Non-pigmented ciliary epithelial cell (primary cell): ENCODE data around the gene CAMK2A.

ENCODE experiments used
- DNase-seq: peaks from one replicate; pipeline ENCODE4 v3.0.0-alpha.2; 2010; ENCODE audit warnings: low read depth

Gene CAMK2A

DNA sequence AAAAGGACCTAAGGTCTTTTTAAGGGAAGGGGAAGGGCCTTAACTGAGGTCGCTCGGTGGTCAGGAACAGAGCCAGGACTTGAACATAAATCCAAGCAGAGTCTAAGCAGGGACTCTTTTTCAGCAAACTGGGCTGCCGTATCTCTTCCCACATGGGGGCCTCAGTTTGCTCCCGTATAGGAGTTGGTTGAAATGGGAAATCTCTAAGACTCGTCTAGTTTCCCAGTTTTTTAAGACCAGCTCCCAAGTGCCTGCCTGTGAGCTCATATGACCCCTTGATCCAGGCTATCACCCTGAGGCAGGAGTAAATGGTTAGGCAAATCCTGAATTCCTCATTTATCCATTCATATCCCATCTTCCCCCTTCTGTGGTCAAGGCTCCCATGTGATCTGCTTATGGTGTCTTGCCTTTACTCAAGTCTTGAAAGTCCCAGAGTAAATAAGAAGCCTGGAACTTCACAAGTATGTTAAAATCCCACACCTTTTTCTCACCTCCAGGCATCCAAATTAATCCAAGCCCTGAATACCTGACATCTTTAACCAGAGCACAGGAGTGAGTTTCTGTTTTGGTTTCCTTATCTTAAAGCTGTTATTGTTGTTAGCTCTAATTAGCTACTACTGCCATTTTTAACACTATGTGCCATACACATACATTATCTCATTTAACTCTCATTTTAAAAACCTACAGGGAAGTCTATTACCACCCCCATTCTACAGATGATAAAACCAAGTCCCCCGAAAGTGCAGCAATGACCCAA is 10.2 kb upstream of the CAMK2A start:
- no peak for DNase-seq

DNA sequence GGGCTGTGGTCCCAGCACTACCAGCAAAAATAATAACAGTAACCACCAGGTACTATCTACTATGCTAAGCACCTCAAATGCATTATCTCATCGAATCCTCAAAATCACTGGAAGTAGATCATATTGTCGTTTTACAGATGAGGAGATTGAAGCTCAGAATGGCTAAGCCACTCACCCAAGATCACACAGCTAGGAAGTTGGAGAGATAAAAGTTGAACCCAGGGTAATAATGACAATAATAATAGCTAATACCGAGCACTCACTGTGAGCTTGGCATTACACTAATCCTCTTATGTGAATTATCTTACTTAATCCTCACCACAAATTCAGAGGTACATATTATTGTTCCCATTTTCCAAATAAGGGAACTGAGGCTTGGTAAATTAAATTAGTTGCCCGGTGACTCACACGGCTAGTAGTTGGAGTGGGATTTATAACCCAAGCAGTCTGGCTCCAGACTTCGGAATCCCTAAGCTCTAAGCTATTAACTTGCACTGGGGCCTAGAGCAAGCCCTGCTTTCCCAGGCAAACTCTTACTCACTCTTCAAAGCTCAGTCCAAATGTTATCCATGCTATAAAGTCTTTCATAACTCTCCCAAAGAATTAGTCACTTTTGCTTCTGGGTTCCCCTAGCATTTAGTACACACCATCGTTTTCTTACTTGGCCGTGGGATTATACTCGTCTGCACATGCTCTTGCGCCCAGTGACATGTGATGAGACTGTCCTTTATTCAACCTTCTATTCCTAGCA is 9.3 kb upstream of the CAMK2A start:
- DNase-seq = peak; percentile 73

DNA sequence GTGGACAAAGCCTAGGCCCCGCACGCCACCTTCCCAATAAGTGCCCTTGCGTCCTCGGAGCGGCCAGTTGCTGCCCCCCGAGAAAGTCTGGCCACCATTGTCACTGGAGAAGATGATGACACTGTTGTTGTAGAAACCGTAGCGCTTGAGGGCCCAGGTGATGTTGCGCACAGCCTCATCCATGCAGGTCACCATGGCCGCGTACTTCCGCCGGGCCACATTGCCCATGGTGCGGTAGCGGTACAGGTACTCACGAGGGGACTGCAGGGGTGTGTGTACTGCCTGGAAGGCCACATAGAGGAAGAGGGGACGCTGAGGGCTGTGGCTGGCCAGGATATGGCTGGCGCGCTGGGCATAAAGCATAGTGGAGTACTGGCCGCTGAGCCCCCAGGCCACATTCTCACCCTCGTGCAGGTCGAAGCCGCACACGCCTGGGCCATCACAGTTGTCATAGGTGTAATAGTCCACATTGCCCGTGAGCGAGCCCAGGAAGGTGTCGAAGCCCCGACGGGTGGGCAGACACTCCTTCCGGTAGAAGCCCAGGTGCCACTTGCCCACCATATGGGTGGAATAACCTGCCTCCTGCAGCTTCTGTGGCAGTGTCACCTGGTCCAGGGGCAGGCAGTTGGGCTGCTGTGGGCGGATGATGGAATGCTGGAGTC is 8.5 kb upstream of the CAMK2A start:
- no peak for DNase-seq

- DNase-seq = no peak
Measured at GRCh38 chr5:150297236-150297890, 7.8 kb upstream of the CAMK2A start.

DNA sequence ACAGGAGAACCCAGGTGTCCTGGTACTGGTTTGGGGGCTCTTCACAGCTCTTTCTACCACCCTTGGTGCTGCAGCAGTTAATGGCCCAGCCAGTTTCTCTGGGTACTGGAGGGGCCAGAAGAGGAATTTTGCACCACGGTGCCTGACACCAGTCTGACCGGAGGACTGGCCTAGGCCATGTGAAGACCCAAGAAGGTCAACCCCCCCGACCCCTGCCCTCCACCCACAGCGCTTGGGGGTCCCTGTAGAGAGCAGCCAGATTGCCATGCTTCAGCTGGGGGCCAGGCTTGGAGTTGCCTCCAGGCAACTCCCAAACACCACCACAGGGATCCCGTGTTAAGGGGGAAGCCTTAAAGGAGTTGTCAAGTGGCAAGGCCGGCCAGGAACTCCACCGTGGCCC is 6.9 kb upstream of the CAMK2A start:
- no peak for DNase-seq

DNA sequence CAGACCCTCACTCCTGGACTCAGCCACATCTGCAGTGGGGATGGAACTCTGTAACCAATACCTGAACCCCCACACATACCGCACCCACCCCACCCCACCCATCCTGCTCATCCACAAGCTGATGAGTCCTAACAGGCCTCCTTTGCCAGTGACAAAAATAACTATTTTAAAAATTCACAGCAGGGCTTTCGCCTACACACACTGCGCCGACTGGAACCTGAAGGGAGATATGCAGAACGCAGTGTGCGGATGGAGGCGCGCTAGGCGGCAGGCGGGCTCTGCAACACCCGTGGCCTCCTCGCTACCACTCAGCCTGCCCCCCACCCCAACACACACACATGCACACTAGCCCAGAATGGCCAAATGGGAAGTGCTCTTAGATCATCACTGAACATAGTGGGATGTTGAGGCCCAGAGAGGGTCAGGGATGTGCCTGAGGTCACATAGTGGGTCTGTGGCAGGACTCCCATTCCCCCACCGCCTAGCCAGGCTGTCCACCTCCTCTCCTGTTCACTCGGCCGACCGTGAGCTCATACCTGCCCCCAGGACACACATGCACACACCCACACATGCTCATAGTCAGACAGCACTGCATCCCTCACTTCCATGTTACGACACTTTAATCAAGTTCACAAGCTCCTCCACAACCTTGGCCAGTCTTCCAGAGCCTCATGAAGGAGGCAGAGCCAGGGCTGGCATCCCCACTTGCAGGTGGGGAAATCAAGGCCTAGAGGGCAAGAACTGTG is 6.3 kb upstream of the CAMK2A start:
- no peak for DNase-seq

- no peak for DNase-seq
Measured at GRCh38 chr5:150295172-150295634, 5.6 kb upstream of the CAMK2A start.

DNA sequence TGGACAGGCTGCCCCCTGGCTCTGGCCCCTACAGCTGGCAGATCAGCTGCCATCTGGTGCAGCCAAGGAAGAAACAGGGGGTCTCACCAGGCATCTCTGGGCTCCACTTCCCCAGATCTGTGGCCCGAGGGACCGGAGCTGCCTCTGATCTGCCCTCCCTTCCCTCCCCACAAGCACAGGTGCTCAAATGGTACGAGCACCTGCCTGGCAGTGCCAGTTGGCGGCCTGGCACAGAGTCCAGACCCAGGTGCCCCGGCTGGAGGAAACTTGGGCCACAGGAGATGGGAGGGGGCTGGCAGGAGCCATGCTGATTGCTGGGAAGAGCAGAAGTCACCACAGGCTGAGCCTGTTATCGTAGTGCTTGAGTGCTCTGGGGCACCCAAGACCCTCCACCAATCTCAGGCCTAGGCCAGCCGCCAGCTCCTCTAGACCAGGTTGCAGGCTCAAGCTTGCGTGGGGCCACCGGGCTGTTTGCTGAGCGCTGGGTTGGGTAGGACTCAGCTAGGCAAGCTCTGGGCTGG is 5.0 kb upstream of the CAMK2A start:
- DNase-seq = no peak

DNA sequence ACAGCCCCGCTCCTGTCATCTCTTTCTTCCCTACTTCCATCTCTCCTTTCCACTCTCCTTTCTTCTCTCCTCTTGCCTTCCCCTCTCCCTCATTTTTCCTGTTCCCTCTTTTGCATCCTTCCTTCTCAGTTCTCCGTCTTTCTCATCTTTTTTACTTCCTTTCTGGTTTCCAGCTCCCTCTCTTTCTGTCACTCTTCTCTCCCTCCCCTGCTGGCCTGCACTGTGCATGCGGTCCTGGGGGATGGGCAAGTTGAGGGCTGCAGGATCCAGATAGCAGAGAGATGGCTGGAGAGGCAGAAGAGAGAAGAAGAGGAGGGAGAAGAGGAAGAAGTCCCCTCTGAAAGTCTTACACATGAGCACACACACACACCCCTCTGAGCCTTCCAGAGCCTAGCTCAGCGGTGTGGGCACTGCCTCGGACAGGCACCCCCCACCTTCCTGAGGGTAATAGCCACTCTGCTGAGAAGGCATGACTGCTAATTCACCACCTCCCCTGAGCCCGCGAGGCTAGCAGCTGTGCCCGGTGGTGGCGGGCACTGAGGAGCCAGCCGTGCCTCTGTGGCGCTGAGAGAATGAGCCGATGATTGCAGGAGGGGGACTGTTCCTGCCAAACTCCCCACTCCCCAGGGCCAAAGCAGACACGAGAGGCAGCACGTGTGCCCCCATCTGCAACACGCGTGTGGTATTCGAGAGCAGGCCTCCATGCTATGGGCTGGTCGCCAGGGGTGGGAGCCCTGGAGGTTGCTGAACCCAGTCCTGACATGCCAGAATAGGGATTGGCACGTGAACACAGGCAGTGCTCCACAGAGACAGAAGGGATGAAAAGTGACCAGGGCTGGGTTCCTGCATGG is 3.7 kb upstream of the CAMK2A start:
- DNase-seq = no peak

DNA sequence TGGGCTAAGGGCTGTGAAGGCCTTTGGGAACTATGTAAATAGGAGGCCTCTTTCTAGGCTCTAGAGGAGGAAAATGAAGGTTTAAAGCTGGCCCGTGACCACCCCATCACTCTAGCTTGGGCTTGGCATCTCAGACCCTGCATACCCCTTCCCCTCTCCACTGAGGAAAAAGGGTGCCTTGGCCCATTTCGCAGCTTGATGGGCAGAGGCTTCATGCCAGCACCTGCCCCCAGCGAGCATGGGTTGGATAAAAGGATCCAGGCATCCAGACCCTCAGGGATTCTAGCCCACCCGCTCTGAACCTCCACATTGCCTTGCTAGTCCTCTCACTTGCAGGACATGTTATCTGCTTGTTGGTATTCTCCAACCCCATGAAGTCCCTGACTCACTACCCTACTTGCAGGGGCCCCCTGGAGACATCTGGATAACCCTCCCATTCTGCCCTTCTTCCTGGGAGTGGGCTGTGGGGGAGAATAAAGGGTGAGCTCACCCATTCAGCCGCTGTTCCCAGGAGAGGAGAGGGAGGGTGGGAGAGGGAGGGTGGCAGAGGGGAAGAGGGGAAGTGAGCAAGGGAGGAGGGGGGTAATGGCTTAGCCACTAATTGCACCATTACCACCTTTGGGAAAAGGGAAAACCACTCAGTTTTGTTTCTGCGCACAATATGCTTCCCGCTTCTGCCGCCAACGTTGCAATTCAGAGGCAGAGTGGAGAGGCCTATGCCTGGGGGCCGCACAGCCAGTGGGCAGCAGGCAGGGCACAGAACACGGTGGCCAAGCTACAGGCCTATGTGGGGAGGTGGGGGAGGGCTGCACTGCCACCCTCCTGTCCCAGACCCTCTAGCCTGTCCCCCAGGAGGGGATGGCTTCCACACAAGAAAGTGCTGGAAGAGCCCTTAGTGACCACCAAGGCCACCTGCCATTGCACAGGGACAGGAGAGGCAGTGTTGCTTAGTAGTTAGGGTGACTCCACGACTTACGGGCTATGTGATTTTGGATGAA is 2.1 kb upstream of the CAMK2A start:
- DNase-seq = no peak

DNA sequence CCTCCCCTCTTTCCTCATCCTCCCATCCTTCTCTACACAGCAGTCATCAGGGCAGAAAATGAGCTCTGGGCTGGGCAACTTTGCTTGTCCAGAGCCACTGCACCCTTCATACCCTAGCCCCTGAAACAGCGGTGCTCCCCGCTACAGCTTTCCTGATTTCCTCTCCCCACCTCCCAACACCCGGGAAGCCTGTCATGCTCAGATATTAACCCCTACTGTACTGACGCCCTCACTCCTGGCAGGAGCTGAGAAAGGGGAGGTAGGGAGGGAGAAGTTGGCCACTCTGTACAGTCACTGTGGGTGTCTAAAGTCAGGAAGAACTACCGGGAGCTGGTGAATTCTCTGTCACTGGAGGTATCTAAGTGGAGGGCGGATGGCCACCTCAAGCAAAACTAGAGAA is 782 bp downstream of the CAMK2A start:
- DNase-seq = no peak

DNA sequence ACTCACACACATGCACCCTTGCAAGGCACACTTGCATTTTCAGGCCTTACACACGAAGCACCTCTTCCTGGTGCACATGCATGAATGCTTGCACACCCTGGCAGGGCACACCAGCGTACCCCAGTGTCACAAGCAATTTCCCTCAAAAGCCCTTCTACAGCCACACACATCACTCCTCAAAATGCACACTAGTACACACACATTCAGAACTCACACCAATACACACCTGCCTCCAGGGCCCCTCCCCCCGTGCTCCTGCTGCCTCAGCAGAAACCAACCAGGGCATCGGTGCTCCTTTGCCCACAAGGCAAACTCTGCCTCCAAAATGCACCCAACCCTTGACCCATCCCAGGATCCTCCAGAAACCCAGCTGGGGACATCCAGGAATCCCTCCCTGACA is 1.2 kb downstream of the CAMK2A start:
- no peak for DNase-seq

DNA sequence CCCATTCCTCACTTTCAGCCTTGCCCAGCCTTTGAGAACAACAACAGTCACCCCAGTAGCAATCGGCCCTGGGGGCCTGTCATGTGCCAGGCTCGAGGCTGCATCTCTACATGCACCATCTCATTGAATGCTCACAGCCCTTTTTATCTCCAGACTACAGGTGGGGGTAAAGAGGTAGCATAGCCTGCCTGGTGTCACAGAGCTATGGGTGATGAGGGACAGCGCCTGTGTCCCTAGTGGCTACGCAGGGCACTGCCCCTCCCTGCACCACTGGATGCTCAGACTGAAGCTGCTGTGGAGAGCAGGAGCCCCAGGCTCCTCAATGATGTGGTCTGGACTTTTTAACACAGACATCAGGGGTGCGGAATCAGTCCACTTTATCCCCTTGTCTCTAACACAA is 2.8 kb downstream of the CAMK2A start:
- no peak for DNase-seq

DNA sequence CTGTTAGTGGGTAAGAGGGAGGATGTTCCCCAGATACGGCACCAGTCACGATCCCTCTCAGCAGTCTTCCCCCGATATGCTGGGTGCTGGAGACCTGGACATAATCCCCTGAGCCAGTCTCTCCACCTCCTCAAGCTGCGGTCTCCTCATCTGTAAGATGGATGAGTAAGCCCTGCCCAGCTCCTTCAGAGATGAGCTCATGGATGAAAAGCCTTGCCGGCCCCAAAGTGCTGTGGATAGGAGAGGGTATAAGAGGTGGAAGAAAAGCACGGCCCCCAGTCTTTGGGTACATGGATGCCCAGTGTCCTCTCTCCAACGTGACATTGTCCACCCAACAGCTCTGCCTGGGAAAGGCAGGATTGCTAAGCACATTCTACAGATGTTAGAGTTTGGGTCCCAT is 4.5 kb downstream of the CAMK2A start:
- no peak for DNase-seq

GRCh38 chr5:150284311-150284710 is 5.3 kb downstream of the CAMK2A start:
- no peak for DNase-seq

- no peak for DNase-seq
Measured at GRCh38 chr5:150283904-150284303, 5.7 kb downstream of the CAMK2A start.

DNA sequence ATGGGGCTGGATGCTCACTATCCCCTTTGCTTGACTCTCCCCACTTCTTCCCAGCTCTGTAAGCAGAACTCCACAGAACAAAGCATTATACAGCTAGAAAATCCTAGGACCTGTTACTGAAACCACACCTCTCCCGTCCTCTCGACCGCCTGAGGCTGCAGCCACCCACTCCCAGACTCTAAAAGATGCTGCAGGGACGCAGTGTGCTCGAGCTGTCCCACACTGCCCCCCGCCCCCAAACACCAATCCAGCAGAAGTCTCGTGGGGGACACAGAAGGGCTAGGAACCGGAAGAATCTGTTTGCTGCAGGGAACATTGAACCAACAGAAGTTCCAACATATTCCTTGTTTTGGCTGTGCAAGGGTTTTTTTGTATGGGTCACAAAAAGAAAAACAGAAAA is 7.6 kb downstream of the CAMK2A start:
- no peak for DNase-seq

GRCh38 chr5:150279330-150280020 is 10.1 kb downstream of the CAMK2A start:
- no peak for DNase-seq

DNA sequence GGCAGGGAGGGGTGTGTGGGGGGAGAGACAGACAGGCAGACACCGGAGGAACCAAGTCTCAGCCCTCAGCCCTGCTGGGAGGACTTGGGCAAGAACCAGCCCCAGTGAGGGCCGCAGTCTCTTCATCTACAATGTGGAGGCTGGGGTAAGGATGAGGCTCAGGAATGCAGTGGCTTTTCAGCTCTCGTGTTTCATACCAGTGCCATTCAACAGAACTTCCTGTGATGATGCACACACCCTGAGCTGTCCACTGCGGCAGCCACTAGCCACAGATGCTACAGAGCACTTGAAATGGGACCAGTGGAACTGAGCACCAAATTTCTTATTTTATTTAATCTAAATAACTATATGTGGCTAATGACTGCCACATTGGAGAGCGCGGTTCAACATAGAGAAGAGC is 10.7 kb downstream of the CAMK2A start:
- peak; percentile 68 for DNase-seq
